ENCODE results near the gene ZSCAN30.

ZSCAN30 gene

GRCh38 chr18:35278085-35278484 lies 11.9 kb downstream of the ZSCAN30 start:
- DNase-seq: no peak

GRCh38 chr18:35277633-35278032 lies 12.4 kb downstream of the ZSCAN30 start:
- no peak for DNase-seq

GRCh38 chr18:35276267-35276666 lies 13.8 kb downstream of the ZSCAN30 start:
- no peak for DNase-seq

GRCh38 chr18:35271656-35272055 lies 18.4 kb downstream of the ZSCAN30 start:
- DNase-seq: no peak

- no peak for DNase-seq
Measured at GRCh38 chr18:35268821-35269220, 21.2 kb downstream of the ZSCAN30 start.

- DNase-seq: no peak
Measured at GRCh38 chr18:35267809-35268208, 22.2 kb downstream of the ZSCAN30 start.

GRCh38 chr18:35267161-35267651 lies 22.8 kb downstream of the ZSCAN30 start:
- DNase-seq: peak; percentile 94

GRCh38 chr18:35264409-35264808 lies 25.6 kb downstream of the ZSCAN30 start:
- no peak for DNase-seq

- no peak for DNase-seq
Measured at GRCh38 chr18:35256947-35257346, 33.1 kb downstream of the ZSCAN30 start.

- no peak for DNase-seq
Measured at GRCh38 chr18:35253655-35254287, 36.3 kb downstream of the ZSCAN30 start.

GRCh38 chr18:35252466-35252865 lies 37.6 kb downstream of the ZSCAN30 start:
- DNase-seq: no peak

- no peak for DNase-seq
Measured at GRCh38 chr18:35248429-35248828, 41.6 kb downstream of the ZSCAN30 start.

GRCh38 chr18:35247412-35248249 lies 42.4 kb downstream of the ZSCAN30 start:
- DNase-seq: no peak

- no peak for DNase-seq
Measured at GRCh38 chr18:35246831-35247230, 43.2 kb downstream of the ZSCAN30 start.

GRCh38 chr18:35245719-35246317 lies 44.2 kb downstream of the ZSCAN30 start:
- DNase-seq: no peak

- DNase-seq: no peak
Measured at GRCh38 chr18:35244671-35245070, 45.4 kb downstream of the ZSCAN30 start.

- DNase-seq: no peak
Measured at GRCh38 chr18:35242426-35242825, 47.6 kb downstream of the ZSCAN30 start.

GRCh38 chr18:35241448-35241804 lies 48.6 kb downstream of the ZSCAN30 start:
- peak; percentile 93 for DNase-seq

GRCh38 chr18:35240664-35241447 lies 49.2 kb downstream of the ZSCAN30 start, which contains the start of gene ZNF397:
Gene ZNF397, plus strand, starts transcription at chr18:35241034. Its CDS starts 1,437 bp downstream, at chr18:35242471.
- DNase-seq: peak; percentile 99

GRCh38 chr18:35239314-35239713 lies 50.7 kb downstream of the ZSCAN30 start:
- DNase-seq: peak; percentile 45

GRCh38 chr18:35236571-35237363 lies 53.3 kb downstream of the ZSCAN30 start:
- DNase-seq: no peak

GRCh38 chr18:35231052-35231451 lies 59.0 kb downstream of the ZSCAN30 start:
- DNase-seq: peak; percentile 92

Measured in NCI-H510A treated with DMSO at 0.1 percent for 48 hours (cell line).